GM10248 (cell line): ENCODE results near the gene SYCN.

Experiments
- CTCF ChIA-PET: fragments of 300-600 bp; sonication (Branson Sonifier 250); formaldehyde crosslinking; extraction: SDS; loops from one replicate; lab custom pipeline; 2021; ENCODE audit warnings: antibody characterized with exemption; lab: Yijun Ruan, JAX
- POLR2A ChIA-PET: fragments of 350-650 bp; sonication (Branson Sonifier 250); formaldehyde crosslinking; extraction: SDS; loops from one replicate; lab custom pipeline; 2020; ENCODE audit warnings: antibody characterized with exemption; lab: Yijun Ruan, JAX
- DNase-seq: peaks from one replicate; pipeline ENCODE4 v3.0.0; 2012; ENCODE audit errors: extremely low spot score
- TF ChIP-seq, protein P1 (sequence below): IDR thresholded peaks from 2 replicates; pipeline ENCODE4 v1.5.1; 2012; ENCODE audit warnings: mild to moderate bottlenecking, low read depth; ENCODE audit errors: extremely low read depth, missing control alignments, control extremely low read depth

SYCN gene

DNA sequence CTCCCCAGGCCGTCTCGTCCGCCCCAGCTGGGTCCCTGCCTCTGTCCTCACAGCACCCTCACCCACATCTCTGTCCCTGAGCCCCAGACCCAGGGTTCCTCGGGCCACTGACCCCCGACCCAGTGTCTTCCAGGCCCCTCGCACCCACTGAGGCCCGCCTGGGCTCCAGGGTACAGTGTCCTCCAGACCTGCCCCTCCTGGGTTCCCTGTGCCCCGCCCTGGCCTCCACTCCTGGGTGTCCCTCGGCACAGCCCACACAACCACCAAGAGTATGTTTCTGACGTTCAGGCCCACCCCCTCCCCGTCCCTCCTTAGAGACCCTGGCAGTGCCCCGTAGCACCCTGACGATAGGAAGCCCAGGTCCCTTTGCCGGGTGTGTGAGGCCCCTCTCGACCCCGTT lies 29.9 kb downstream of the SYCN start:
- CTCF ChIA-PET = interaction anchor here (2.0 kb wide), 1 partner anchor 13 kb away, joined by 10 read pairs; no protein-coding TSS in a partner anchor
- POLR2A ChIA-PET = interaction anchor here (0.5 kb wide), 1 partner anchor 1063 kb away, joined by 4 read pairs; no protein-coding TSS in a partner anchor
- DNase-seq = no peak
- TF ChIP-seq, protein P1, sequence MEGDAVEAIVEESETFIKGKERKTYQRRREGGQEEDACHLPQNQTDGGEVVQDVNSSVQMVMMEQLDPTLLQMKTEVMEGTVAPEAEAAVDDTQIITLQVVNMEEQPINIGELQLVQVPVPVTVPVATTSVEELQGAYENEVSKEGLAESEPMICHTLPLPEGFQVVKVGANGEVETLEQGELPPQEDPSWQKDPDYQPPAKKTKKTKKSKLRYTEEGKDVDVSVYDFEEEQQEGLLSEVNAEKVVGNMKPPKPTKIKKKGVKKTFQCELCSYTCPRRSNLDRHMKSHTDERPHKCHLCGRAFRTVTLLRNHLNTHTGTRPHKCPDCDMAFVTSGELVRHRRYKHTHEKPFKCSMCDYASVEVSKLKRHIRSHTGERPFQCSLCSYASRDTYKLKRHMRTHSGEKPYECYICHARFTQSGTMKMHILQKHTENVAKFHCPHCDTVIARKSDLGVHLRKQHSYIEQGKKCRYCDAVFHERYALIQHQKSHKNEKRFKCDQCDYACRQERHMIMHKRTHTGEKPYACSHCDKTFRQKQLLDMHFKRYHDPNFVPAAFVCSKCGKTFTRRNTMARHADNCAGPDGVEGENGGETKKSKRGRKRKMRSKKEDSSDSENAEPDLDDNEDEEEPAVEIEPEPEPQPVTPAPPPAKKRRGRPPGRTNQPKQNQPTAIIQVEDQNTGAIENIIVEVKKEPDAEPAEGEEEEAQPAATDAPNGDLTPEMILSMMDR = no peak

DNA sequence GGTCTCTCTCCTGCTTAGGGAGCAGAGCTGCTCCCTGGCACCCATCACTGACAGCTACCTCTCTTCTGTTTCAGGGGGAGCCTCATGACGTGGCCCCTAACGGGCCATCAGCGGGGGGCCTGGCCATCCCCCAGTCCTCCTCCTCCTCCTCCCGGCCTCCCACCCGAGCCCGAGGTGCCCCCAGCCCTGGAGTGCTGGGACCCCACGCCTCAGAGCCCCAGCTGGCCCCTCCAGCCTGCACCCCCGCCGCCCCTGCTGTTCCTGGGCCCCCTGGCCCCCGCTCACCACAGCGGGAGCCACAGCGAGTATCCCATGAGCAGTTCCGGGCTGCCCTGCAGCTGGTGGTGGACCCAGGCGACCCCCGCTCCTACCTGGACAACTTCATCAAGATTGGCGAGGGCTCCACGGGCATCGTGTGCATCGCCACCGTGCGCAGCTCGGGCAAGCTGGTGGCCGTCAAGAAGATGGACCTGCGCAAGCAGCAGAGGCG lies 30.5 kb downstream of the SYCN start:
- DNase-seq = no peak
- CTCF ChIA-PET = no interaction called here
- POLR2A ChIA-PET = no interaction called here
- TF ChIP-seq, protein P1 = no peak

DNA sequence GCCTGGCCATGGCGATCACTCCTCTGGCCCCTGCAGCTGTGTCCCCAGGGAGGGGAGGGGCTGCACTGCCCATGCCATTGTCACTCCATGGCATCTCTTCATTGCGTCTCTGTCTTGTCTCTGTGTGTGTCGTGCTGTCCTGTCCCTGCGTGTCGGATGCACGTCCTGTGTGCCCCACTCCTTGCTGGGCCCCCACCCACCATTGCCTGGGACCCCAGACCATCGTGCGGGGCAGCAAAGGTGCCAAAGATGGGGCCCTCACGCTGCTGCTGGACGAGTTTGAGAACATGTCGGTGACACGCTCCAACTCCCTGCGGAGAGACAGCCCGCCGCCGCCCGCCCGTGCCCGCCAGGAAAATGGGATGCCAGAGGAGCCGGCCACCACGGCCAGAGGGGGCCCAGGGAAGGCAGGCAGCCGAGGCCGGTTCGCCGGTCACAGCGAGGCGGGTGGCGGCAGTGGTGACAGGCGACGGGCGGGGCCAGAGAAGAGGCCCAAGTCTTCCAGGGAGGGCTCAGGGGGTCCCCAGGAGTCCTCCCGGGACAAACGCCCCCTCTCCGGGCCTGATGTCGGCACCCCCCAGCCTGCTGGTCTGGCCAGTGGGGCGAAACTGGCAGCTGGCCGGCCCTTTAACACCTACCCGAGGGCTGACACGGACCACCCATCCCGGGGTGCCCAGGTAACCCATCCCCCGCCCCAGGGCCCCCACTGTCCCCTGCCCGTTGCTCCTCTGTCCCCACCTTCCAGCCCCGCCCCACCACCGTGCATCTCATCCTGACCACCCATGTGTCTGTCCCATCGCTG lies 31.2 kb downstream of the SYCN start:
- TF ChIP-seq, protein P1 = no peak
- no peak for DNase-seq
- ChIA-PET POLR2A (no interaction called here), CTCF (no interaction called here)

DNA sequence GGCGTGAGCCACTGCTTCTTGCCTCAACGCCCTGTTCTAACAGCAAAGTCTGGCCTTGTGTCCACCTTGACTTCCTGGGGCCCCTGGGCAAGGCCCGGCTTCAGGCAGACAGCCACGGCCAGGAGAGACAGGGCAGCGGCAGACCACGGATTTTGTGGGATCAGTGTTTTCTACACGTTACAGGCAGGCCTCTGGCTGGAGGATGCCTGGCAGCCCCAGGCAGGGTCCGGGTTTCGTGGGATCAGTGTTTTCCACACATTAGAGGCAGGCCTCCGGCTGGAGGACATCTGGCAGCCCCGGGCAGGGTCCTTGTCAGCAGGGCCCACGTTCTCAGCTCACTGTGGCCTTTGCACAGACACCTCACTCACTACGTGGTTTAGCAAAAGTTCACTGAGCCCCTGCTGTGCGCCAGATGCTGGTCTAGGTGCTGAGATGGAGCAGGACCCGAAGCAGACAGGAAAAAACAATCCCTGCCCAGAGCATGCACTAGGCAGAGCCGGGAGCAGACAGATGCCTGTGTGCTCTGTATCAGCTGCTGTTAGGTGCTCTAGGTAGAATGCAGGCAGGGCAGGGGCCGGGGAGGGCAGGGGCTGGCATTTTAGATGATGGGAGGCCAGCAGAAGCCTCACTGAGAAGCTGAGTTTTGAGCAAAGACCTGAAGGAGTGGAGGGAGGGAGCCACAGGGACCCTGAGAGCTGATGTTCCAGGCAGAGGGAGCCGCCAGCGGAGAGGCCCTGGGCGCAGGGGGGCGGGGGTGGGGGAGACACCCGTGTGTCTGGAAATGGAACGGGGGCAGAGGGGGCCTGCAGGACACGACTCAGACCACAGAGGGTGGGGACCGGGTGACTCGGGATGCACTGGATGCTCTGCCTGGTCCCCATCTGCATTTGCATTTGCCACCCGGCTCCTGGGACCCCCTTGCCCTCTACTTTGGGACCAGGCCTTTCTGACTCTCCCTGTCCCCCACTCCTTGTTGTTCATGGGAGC lies 32.3 kb downstream of the SYCN start:
- ChIA-PET CTCF (interaction anchor here (1.2 kb wide), 1 partner anchor 49 kb away, joined by 3 read pairs; no protein-coding TSS in a partner anchor), POLR2A (no interaction called here)
- TF ChIP-seq, protein P1 = no peak
- DNase-seq = no peak

DNA sequence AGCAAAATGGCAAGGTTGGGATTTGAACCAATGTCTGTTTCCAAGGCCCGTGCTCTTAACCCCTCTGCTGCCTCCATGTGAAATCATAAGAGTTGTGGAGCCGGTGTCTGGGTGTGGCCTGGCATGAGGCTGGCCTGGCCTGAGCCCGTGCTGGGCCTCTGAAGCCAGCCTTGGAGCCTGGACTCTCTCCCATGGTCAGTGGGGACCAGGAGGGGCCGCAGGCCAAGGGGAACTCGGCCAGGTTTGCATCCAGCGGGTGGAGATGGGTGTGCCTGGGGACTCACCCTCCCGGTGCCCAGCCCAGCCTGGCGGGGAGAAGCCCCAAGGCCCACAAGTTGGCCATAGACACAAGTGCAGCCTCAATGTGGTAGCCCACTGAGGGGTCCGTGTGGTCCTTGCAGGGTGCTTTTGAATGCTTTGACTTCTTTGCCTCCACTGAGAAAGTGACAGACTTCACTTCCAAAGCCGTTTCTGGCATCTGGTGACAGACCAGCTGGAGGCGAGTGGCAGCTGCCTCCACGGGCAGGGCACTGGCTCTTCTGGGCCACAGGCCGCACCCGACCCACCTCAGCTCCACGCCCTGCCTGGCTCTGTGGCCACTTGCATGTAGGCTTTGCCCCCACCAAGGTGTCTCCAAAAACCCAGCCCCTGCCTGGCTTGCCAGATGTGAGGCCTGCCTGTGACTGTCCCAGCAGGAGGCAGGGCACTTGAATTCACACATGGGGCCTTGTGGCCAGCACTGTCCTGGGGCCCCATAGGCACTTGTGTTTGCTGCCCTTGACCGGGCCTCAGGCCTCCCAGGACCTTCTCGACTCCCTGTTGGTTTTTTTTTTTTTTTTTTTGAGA lies 33.5 kb downstream of the SYCN start:
- ChIA-PET CTCF (interaction anchor here (1.2 kb wide), 1 partner anchor 48 kb away, joined by 3 read pairs; no protein-coding TSS in a partner anchor), POLR2A (no interaction called here)
- no peak for DNase-seq
- TF ChIP-seq, protein P1 = no peak
